GM19324 (cell line): ENCODE data around the gene BASP1.

Source experiments
- ATAC-seq: cut with Tn5 transposase; IDR thresholded peaks from one replicate; pipeline ENCODE4 v1.9.1; 2021; ENCODE audit warnings: mild to moderate bottlenecking, moderate library complexity; ENCODE audit not compliant: unreplicated experiment, low FRiP score

BASP1 gene, protein sequence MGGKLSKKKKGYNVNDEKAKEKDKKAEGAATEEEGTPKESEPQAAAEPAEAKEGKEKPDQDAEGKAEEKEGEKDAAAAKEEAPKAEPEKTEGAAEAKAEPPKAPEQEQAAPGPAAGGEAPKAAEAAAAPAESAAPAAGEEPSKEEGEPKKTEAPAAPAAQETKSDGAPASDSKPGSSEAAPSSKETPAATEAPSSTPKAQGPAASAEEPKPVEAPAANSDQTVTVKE

DNA sequence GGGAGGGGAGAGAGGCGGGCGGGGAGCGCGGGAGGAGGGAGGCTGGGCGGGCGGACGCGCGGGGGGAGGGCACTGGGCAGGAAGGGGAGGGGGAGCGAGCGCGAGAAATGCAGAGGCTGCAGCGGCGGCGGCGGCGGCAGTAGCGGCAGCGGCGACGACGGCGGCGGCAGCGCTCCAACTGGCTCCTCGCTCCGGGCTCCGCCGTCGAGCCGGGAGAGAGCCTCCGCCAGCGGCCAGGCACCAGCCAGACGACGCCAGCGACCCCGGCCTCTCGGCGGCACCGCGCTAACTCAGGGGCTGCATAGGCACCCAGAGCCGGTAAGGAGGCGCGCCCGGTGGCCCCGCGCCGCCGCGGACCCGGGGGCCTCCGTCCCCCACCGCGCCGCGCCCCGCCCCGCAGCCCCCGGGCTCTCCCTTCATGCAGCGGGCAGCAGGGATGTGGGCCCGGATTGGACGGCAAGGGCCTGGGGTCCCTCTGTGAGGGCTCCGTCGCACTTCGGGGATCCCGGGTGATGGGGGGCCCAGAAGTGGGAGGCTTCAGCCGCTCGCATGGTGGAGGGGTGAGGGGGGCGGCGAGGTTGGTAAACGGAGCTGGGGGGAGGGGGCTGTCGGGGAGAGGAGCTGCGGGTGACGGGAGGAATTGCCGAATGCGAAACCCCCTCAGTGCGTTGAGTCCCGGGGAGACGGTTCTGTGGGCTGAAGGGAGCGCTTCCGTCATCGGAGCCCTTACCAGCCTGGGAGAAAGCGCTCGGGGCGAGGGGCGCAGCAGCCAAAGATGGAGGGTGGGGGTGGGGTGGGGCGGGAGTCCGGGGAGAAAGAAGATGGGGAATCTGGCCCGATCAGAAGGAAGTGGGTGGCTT lies at the start of gene BASP1:
Gene BASP1, plus strand, starts transcription at position 139 of the 860 bp plus-strand sequence. CDS start 57,586 bp downstream, outside the sequence.
- peak; percentile 39 for ATAC-seq

DNA sequence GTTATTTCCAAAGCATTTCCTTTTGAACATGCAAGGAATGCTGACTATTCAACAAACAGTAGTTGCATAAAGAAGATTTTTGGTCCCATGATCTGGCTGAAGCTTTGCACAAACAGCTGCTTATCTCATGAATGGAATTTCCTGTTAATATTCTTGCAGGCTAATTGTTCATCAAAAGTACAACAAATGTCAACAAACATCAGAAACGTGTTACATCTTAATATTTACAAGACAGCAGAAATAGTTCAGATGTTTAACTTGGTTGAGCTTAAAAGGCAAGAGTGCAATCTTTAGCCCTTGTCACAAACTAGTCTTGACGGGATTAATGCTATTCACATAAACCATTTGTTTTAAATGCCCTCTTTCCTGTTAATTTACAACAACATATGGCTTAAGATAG lies 47.9 kb upstream of the BASP1 start:
- ATAC-seq = no peak

DNA sequence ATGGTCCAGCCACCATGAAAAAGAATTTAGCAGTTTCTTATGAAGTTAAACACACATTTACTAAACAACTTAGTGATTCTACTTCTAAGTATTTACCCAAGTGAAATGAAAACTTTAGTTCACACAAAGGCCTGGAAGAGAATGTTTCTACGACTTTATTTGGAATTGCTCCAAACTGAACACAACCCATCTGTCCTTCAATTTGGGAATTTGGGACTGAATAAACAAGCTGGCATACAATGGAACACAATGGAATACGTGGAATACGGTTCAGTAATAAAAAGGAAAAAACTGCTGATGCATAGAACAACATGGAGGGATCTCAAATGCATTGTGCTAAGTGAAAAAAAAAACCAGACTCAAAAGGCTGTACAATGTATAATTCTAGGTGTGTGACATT lies 44.6 kb upstream of the BASP1 start:
- no peak for ATAC-seq

DNA sequence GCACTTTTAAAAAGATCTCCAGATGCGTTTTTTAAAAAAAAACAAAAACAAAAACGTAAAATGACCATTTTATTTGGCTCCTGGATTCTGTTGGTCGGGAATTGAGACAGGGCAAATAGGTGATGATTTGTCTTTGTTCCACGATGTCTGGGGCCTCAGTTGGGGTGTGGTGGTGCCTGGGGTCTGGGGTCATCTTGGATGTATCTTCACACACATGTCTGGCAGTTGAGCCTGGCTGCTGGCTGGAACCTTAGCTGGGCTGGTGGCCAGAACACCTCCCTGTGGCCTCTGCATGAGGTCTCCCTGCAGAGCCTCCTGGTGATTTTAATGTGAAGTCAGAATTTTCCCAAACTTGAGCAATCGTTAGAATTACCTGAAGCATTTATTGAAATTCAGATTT lies 42.5 kb upstream of the BASP1 start:
- ATAC-seq = no peak

DNA sequence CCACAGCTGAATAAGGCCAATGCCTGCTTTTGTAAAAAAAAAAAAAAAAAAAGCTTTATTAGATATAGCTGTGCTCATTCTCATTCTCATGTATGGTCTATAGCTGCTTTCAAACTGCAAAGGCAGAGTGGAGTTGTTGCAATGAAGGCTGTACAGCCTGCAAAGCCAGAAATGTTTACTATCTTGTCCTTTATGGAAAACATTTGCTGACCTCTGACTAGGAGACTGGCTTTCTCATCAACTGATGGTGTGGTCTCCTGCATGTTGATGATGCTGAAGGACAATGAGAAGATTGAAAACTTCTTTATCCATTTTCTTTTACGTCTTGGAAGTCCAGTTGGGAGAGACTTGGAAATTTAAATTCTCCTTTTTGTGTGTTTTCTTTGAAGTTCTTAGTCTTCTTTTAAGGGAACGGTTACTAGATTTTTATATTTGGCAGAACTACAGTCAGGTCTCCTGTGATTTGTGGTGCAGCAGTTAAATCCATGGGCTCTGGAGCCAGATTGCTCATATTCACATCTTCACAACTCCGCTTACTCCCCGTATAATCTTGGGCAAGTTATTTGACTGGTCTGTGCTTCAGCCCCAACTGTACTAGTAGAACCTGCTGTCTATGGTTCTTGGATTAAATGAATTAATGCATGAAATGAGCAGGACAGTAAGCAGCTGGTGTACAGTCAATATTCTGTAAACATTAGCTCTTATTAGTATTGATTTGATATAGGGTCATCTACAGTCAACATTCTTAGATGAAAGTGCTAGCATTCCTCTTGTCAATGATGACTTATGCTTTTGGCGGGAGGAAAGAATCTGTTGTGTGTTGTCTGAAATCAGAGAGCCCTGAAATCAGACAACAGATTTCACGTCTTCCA lies 39.7 kb upstream of the BASP1 start:
- ATAC-seq = no peak

DNA sequence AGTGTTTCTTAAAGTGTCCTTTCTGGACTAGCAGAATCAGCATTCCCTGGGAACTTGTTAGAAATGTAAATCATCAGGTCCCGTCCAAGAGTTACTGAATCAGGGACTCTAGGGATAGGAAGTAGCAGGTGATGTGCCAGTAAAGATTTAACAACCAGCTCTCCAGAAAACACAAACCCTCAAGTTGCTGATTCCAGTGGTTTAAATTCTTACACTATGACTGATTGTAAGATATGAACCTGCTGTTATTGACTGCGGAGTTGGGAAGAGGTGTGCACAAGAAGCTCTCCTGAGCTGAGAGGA lies 39.1 kb upstream of the BASP1 start:
- no peak for ATAC-seq

DNA sequence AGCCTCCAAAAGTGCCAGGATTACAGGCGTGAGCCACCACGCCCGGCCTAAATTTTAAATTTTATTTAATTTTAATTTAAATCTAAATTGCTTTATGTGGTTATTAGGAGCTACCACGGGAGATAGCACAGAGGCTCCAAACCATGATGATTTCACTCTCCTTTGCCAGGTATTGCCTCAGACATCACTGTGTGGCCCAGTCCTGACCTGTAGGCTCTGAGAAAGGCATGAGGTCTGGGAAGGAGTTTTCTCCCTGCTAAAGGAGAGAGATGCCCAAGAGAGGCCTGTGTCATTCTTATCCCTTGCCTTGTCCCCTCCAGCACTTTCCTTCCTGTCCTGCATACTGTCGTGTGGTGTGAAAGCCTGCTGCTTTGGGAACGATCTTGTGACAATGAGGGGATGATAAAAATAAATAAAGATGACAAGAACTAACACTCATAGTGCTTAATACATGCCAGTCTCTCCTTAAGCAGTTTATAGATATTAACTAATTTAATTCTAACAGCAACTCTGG lies 37.0 kb upstream of the BASP1 start:
- no peak for ATAC-seq

DNA sequence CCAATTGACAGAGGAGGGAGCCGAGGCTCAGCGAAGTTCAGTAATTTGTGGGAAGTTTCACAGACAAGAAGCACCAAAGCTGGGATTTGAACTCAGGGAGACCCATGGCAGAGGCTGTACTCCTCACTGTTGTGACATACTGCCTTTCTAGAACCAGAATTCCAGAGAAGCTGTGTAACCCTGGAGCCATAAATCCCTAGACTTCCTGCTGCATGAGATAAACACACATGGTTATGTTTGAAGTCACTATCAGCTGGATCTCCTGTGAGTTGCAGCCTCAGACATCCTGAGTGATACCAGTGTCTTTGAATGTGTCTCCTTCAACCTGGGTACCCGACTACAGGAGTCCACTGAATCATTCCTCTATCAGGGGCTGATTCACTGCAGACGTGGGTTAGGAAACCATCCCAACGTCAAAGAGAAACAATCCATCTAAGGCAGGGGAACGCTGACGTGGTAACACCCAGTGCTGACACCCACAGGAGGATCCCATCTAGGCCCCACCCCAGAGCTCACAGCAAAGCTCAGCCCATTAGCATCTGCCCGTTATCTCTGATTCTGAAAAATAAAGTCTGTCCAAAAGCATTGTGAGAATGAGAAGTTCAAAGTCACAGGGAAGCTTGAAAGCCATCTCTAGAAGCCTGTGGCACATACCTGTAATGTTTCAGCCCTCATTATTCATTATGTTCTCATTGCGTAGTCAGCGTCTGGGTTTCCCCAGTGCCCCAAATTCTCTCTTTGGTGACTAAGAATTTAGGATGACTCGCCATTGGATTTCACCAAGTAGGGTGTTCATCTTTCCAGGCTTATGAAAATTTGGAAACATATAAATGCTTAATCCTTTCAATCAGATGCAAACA lies 36.3 kb upstream of the BASP1 start:
- no peak for ATAC-seq

DNA sequence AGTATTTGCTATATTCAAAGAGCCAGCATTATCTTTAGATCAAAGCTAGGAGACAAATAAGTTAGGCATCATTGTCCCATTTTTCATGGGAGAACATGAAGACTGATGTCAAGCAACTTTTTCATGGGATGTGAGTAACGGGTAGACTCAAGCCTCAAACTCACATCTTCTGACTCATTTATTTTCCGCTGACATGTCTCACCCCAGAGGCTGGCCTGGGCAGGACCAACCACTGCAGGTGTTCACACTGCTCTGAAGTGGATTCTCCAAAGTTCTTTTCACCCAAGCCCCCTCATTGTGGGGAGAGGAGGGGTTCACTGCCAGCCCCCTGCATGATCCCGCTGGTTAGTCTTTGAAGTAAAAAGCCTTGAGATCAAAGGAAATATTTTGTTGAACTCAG lies 34.9 kb upstream of the BASP1 start:
- ATAC-seq = no peak

DNA sequence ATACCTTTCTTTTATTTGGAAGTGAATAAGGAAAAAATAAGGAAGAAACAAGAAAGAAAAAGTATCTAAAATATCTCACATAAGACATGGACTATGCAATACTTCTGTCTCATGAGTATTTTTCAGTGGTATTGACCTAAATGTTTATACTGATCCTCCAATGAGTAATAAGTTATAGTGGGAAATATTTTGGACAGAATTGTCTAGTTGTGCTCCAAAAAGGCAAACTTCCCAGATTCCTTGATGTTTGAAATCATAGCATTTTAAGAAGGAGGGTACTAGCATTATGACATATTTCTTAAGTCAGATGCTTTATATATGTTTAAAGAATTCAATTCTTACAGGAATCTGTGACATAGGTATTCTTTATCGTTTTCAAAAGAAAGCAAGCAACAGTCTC lies 34.5 kb upstream of the BASP1 start:
- ATAC-seq = no peak

DNA sequence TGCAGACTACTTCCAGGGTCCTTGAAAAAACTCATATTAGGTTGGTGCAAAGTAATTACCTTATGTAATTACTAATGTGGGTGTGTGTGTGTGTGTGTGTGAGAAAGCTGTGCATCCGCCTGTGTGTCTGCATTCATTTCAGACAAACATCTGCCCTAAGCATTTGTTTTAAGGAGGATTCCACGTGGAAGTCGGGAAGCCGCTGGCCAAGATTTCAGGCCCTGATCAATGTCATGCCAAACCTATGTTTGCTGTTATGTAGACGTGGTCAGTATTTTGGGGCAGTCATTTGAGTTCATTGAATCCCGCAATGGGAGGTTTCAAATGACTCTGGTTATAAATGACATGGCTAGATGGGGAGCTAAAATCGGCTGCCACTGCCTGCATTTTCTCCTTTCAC lies 33.6 kb upstream of the BASP1 start:
- no peak for ATAC-seq

DNA sequence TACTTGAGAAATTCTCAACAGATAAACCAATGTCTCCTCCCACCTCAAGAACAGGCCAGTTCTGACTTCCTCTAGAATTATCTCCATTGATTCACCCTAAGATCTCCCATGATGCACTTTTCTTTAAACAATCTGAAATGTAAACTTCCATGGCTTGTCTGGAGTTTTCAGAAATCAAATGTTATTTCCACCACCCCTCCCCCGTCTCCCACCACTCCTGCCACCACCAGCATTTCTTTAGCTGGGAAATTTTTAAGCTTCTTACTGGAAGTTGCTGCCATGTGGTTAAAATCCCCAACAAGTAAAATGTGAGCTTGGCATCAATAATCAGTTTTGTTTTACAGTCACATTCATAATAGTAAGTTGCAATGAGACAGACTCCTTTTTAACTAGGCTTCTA lies 32.8 kb upstream of the BASP1 start:
- no peak for ATAC-seq

DNA sequence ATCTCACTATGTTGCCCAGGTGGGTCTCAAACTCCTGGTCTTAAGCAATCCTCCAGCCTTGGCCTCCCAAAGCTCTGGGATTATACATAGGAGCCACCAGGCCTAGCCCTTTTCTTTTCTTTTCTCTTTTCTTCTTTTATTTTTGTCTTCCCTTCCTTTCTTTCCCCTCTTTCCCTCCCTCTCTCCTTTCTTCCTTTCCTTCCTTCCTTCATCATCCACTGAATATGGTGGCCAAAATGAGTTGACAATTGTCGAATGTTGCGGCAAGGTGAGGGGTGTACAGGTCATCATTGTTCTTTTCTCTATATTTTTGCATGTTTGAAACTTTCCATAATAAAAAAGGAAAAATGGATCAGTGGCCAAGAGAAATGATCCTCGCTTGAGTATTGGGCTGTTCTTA lies 32.1 kb upstream of the BASP1 start:
- ATAC-seq = no peak

DNA sequence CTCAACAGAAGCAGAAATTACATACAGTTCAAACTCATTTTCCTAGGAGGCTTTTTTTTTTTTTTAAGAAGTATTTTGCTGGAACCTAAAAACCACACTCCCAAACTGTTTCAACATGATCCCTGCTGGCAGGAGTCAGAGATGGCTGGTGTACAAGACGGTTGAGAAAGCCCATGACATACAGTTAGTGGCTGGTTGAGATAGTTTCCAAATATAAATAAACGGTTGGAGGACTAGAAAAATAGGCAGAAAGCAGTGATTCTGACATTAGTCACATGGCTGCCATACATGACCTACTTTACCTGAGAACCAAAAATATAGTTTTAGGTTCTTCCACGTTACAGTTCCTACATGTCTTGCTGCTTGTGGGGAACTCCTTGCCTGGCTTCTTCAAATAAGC lies 31.7 kb upstream of the BASP1 start:
- no peak for ATAC-seq

DNA sequence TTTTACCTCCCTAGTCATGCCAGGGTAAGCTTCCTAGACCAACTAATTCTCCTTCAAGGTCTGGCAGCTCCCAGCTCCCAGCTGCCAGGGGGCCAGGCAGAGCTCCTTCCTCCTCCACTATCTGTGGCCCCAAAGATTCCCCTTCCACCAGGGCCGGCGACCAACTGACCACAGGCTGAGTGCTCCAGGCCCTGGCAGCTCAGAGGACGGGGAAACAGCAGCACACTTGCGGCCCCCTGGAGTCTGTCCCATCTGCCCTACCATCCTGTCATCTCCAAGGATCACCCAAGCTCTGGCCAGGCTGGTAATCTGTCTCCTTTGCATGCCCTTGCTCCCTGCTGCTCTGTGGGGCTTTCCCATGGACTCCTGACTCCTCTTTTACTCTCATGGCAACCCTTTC lies 31.2 kb upstream of the BASP1 start:
- no peak for ATAC-seq

DNA sequence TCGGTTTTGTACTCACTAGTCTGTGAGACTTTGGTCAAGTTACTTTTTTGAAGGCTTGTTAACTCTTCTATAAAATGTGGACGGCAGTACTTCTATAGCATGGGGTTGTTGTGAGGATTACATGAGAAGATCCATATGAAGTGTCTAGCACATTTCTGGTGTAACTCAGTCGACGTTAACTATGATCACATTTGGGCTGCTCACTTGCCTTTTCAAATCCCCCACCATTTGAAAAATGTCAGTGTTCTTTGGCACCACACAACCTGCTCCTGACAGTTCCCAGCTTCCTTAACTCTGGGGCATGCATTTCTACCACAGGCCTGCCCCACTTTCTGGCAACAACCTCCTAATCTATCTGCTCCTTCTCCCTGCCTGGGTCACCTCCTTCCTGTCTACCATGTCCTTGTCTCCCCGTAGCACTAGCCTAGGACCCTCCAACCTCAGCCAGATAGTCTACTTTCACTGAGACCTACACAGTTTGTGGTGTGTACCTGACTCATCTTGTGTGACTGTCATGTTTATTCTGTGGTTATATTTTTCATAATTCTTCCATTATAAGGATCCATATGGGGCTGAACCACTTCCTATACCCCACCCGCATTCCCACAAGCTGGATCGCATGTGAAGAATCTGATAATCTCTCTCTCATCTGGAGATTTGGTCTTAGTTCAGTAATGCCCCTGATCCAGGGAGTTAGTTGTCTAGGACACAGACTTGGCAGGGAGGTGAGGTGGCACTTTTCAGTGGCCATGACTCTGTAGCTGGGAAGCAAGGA lies 30.2 kb upstream of the BASP1 start:
- no peak for ATAC-seq

DNA sequence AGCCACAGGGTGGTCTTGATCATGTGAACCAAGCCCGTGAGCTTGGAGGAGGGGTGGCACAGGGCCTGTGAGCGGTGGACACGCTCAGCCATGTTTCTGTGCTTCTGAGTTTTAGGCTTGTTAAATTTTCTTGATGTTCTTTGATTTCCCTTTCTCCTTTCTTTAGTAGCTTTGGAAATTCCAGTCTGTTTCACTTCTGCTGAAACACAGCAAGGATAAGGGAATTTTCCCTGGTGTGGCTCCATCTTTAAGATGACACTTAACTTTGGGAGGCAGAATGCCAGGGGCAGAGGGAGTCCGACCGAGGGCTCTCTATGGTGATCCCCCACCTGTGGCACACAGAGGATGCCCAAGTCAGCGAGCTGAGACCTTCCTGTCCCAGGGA lies 29.7 kb upstream of the BASP1 start:
- ATAC-seq = no peak

DNA sequence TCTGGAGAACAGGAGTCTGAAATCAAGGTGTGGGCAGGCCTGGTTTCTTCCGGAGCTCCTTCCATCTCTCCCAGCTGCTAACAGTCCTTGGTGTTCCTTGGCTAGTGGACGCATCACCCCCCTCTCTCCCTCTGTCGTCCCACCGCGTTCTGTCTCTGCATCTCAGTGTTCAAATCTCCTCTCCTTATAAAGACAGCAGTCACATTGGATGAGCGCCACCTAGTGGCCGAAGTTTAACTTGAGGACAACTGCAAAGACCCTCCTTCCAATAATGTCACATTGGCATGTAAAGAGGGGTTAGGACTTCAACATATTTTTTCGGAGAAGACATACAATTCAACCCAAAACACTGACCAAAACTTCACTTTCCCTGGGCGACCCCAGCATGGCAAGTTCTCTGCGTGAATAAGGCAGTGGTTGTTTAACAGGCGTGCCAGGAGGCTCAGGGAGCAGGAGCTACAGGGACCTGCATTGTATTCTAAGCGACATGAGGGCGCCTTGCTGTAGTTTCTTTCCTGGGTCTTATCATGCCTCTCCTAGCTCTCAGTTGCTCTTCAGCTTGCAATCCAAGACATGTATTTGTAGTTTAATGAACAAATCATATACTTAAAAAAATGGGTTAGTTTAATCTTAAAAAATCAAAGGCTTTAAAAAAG lies 27.9 kb upstream of the BASP1 start:
- peak; percentile 65 for ATAC-seq

DNA sequence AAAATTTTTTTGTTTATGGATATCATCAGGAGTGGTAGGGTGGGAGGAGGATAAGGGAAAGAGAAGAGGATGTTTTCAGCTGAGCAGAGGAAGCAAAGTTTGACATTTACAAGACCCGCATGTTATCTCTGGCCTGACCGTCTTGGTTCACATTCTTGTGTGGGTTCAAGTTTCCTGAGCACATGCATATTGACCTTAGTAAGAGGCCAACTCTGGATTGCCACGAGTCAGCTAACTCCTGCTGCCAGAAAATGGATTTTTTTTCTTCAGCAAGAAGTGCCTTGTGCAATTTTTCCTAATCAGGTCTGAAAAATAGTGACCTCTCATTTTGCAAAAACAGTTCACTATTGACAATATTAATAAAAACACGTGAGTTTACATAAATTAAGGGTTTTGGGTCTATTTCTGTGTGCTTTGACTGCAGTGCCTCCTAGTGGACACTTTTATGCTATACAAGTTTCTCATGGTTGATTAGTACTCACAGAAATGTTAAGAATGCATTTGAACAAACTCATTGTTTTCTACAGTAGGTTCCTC lies 27.1 kb upstream of the BASP1 start:
- ATAC-seq = no peak
